ENCODE measurements around the gene CMTM8.
"Not testable (repeated sequence)": the region's sequence is repeated elsewhere in the genome, so short reads cannot be mapped to it uniquely, and the experiment has no call there.

The CMTM8 gene

GRCh38 chr3:32238453-32239306 is at the start of gene CMTM8:
Gene CMTM8, plus strand, starts transcription at chr3:32238680. Its CDS starts 293 bp downstream, at chr3:32238973.
- peak; percentile 79 to 85 for ATAC-seq

GRCh38 chr3:32189693-32190092 is 48.8 kb upstream of the CMTM8 start:
- ATAC-seq: no peak

- ATAC-seq: not testable (repeated sequence)
Measured at GRCh38 chr3:32190556-32190955, 47.9 kb upstream of the CMTM8 start.

GRCh38 chr3:32193101-32193500 is 45.4 kb upstream of the CMTM8 start:
- no peak for ATAC-seq

GRCh38 chr3:32194653-32195052 is 43.8 kb upstream of the CMTM8 start:
- ATAC-seq: no peak

- ATAC-seq: no peak
Measured at GRCh38 chr3:32195995-32196540, 42.4 kb upstream of the CMTM8 start.

GRCh38 chr3:32197991-32198390 is 40.5 kb upstream of the CMTM8 start:
- ATAC-seq: no peak

GRCh38 chr3:32198714-32199113 is 39.8 kb upstream of the CMTM8 start:
- no peak for ATAC-seq

GRCh38 chr3:32200490-32200889 is 38.0 kb upstream of the CMTM8 start:
- no peak for ATAC-seq

- ATAC-seq: no peak
Measured at GRCh38 chr3:32200992-32201758, 37.3 kb upstream of the CMTM8 start.

- ATAC-seq: no peak
Measured at GRCh38 chr3:32202496-32202895, 36.0 kb upstream of the CMTM8 start.

GRCh38 chr3:32203854-32204253 is 34.6 kb upstream of the CMTM8 start:
- ATAC-seq: no peak

- no peak for ATAC-seq
Measured at GRCh38 chr3:32208447-32208846, 30.0 kb upstream of the CMTM8 start.

GRCh38 chr3:32215185-32215584 is 23.3 kb upstream of the CMTM8 start:
- no peak for ATAC-seq

- no peak for ATAC-seq
Measured at GRCh38 chr3:32216172-32216783, 22.2 kb upstream of the CMTM8 start.

GRCh38 chr3:32217339-32217738 is 21.1 kb upstream of the CMTM8 start:
- no peak for ATAC-seq

- ATAC-seq: no peak
Measured at GRCh38 chr3:32219537-32219936, 18.9 kb upstream of the CMTM8 start.

GRCh38 chr3:32220006-32220405 is 18.5 kb upstream of the CMTM8 start:
- ATAC-seq: no peak

GRCh38 chr3:32222950-32223349 is 15.5 kb upstream of the CMTM8 start:
- no peak for ATAC-seq

- ATAC-seq: no peak
Measured at GRCh38 chr3:32224016-32224516, 14.4 kb upstream of the CMTM8 start.

GRCh38 chr3:32226875-32227500 is 11.5 kb upstream of the CMTM8 start:
- ATAC-seq: peak; percentile 41 to 78

- not testable (repeated sequence) for ATAC-seq
Measured at GRCh38 chr3:32228743-32229142, 9.7 kb upstream of the CMTM8 start.

All from activated CD4-positive, CD25-positive, alpha-beta regulatory T cell treated with anti-CD3 and anti-CD28 coated beads, Interleukin-2, amount 50 U/mL, for 24 hours (primary cell).